ENCODE results near the gene TRIM44.

DNA sequence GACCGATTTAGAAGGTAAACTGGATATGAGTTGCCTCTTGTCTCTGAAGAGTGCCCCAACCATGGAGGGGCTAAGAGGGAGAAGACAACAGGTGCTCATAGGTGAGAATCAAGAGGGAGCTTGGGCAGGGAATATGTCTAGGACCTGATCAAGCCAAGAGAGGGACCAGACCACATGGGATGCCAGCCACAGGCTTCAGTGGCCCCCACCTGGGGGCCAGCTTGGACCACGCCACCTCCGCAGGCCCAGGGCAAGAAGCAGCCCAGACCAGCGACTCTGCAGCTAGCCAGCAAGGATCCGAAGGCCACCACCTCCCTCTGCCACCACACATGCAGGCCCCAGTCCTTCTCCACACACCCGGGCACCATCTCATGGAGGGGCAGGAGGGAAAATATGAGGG, 188.8 kb downstream of the TRIM44 start:
- TF ChIP-seq, protein P1, sequence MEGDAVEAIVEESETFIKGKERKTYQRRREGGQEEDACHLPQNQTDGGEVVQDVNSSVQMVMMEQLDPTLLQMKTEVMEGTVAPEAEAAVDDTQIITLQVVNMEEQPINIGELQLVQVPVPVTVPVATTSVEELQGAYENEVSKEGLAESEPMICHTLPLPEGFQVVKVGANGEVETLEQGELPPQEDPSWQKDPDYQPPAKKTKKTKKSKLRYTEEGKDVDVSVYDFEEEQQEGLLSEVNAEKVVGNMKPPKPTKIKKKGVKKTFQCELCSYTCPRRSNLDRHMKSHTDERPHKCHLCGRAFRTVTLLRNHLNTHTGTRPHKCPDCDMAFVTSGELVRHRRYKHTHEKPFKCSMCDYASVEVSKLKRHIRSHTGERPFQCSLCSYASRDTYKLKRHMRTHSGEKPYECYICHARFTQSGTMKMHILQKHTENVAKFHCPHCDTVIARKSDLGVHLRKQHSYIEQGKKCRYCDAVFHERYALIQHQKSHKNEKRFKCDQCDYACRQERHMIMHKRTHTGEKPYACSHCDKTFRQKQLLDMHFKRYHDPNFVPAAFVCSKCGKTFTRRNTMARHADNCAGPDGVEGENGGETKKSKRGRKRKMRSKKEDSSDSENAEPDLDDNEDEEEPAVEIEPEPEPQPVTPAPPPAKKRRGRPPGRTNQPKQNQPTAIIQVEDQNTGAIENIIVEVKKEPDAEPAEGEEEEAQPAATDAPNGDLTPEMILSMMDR (IDR thresholded peaks at IDR 0.05; ENCODE audit: extremely low read depth in 1 of 2, insufficient read depth in 1 of 2, low read depth in 1 of 2, low read length in 2 of 2) = no peak
- TF ChIP-seq POLR2A (IDR thresholded peaks at IDR 0.05; ENCODE audit: low read depth, low read length) (no peak), JUN (IDR thresholded peaks at IDR 0.05; ENCODE audit: borderline replicate concordance, insufficient read depth, insufficient read length, low read depth) (no peak), EZH2 (IDR thresholded peaks at IDR 0.05; ENCODE audit: borderline replicate concordance, low read depth, low read length, severe bottlenecking) (no peak), POLR2AphosphoS5 (IDR thresholded peaks at IDR 0.05; ENCODE audit: insufficient read depth, low read depth, low read length) (no peak), MAX (IDR thresholded peaks at IDR 0.05; ENCODE audit: insufficient read depth, insufficient read length) (no peak), MYC (IDR thresholded peaks at IDR 0.05; ENCODE audit: low read depth, low read length) (no peak)
